ENCODE measurements around the gene ALG14. TPM values are rescaled to one million over a fixed set of nuclear protein-coding genes. Genes with fewer than 3 reads are reported as not detected.
"Not testable (repeated sequence)": the region's sequence is repeated elsewhere in the genome, so short reads cannot be mapped to it uniquely, and the experiment has no call there.

ALG14 gene
- total RNA-seq, 1 experiment from 2014 or later, result 1.4 TPM

DNA sequence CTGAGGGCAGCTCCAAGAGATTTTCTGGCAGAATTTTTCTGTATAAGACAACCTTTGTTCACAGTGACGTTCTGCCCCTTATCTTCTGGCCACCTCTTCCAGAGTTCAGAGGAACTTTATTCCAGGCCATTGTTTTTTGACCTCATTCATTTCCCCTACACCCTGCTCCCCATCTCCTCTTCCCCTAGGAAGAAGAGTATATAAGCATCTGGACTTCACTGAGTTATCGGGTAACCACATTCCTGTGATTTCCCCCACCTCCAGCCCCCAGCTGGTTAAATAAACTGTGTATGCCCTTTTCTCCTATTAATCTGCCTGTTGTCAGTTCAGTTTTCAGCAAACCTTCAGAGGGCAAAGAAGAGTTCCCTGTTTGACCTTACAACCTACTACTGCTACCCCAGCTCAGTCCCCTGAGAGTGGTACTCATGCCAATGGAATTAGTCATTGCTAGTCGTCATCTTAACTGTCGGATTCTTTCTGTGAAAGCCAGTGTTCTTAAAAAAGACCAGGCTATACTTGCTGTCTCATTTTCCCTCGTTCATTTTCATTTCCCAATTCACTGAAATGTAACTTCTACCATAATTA is 14.3 kb upstream of the ALG14 start:
- peak; percentile 77 for DNase-seq (ENCODE audit: low spot score)

DNA sequence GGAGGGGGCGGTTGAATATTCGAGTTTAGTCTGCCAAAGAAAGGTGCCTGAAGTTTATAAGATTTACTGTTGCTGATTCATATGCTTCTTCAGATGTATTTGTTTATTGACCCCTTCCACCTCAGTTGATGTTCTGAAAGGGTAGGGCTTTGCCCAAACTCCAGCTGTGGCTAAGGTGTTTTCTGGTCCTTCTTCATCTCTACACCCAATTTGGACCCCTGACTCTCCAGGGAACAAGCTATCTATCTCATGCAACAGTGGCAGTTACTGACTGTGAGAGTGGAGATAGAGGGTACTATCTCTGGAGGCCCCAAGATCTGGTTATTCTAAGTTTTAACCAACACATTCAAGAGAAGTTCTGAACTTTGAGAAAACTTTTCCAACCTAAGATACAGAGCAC is 12.6 kb upstream of the ALG14 start:
- no peak for DNase-seq (ENCODE audit: low spot score)

DNA sequence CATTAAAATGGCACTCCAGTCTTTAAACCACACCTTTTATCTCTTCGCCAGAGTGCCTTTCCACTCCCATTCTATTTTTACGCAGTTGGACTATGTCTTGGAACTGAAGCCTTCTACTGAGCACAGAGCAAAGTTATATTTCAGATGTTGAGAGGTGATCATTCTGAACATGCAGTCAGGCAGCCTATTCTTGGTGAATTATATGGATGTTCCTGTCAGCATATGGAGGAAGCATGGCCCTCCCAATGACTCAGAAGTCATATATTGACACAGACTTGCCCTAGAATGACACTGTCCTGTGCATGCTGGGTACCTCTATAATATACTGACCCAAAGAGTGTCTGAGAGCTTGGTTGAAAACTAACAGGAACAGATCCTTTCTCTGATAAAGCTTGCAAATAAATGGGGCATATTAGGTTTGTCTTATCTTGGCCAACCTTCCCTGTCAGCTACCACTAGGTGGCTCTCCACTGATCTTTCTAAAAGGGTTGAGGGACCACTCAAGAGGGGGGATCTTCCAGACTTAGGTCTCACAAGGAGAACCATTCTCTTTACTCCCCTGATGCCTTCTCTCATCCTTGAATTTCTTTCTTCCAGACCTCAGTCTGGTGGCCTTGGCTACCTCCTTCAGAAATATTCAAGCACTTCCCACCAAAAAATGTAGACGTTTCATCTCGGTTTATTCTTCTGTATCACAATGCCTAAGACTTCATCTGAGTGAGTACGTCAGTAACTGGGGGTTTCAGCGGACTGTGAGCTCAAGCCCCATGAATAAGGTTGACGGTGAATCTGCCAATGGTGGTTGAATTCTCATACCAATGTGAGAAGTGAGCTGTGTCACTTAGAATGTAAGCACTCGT is 11.8 kb upstream of the ALG14 start:
- DNase-seq (ENCODE audit: low spot score), result peak; percentile 8

DNA sequence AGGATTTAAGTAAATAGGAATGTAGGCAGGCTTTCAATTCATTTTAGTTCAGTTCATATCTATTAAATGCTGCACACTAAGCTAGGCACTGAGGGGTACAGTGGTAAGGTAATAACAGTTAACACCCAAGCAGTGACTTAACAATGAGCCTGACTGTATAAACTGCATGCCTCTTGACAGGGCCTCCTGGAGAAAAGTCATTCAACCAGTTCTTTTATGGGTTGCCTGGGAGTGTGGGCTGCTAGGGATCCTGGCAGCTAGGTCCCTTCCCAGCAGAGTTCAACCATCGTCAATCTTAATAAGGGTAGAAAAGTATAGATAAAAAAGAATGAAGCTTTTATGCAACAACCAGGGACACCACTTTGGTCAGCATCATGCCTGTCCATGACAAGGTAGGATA is 8.1 kb upstream of the ALG14 start:
- DNase-seq (ENCODE audit: low spot score), result no peak

- DNase-seq (ENCODE audit: low spot score), result no peak
These were observed 7.7 kb upstream of the ALG14 start for GRCh38 chr1:95080446-95080845.

- no peak for DNase-seq (ENCODE audit: low spot score)
These were observed 3.3 kb upstream of the ALG14 start for GRCh38 chr1:95076034-95076433.

- DNase-seq (ENCODE audit: low spot score), result no peak
These were observed 695 bp upstream of the ALG14 start for GRCh38 chr1:95073446-95073845.

- DNase-seq (ENCODE audit: low spot score), result no peak
These were observed 634 bp downstream of the ALG14 start for GRCh38 chr1:95072117-95072516.

GRCh38 chr1:95071539-95071938 is 1.2 kb downstream of the ALG14 start:
- DNase-seq (ENCODE audit: low spot score), result no peak

DNA sequence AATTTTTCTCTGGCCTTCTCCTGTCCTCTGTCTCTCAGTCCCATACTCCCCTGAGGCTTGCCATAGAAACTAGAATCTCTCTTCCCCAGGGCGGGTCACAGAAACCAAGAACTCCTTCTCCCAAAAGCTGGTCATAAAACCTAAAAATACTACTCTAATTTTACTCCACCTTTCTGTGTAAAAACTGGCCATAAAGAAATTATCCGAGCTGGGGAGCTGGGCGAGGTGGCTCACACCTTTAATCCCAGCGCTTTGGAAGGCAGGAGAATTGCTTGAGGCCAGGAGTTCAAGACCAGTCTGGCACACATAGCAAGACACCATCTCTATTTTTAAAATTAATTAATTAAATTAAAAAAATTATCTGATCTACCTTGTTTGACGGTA is 3.0 kb downstream of the ALG14 start:
- DNase-seq (ENCODE audit: low spot score), result no peak

DNA sequence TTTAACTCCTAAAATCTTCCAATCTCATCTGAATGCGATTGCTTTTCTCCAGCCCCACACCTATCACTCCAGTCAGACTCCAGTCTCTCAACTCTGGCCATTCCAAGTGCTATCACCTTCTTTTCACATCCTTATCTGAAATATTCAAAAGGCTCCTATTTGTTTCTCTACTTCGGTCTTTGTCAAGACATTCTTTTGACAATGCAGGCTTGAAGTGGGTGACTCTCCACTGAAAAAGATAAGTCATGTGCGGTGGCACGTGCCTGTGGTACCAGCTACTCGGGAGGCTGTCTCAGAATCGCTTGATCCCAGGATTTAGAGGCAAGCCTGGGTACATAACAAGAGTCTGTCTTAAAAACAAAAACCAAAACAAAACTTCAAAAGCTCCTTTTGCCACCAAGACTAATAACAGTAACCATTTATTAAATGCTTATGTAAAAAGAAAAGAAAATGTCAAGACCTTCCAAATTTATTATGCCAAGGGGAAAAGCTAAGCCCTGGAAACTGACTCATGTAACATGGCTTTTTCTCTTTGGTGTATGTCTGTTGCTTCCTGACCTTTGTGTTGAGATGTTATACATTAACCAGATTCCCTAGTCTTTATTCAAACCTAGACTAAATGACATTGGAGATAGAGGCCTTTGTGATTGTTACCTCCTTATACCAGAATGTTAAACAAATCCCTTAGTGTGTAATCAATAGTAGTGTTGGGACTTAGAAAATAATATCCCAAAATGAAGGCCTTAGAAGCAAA is 3.6 kb downstream of the ALG14 start:
- no peak for DNase-seq (ENCODE audit: low spot score)

GRCh38 chr1:95067568-95067967 is 5.2 kb downstream of the ALG14 start:
- no peak for DNase-seq (ENCODE audit: low spot score)

DNA sequence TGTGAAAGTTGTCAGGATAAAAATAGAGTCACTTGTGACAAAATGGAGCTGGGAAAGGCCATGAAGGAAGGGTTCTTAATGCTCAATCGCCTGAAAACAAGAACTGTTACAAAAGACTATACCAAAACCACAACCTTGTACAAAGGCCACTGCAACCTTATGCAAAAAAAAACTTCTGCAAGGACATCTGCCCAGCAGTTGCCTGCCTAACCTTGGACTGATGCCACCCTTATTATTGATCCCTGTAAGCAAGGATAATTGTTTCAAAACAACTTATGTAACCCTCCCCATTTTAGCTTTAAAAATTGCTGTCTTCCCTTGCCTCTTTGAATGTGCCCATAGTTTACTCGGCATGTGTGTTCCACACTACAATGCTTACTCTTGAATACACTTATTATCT is 5.7 kb downstream of the ALG14 start:
- DNase-seq (ENCODE audit: low spot score), result no peak

DNA sequence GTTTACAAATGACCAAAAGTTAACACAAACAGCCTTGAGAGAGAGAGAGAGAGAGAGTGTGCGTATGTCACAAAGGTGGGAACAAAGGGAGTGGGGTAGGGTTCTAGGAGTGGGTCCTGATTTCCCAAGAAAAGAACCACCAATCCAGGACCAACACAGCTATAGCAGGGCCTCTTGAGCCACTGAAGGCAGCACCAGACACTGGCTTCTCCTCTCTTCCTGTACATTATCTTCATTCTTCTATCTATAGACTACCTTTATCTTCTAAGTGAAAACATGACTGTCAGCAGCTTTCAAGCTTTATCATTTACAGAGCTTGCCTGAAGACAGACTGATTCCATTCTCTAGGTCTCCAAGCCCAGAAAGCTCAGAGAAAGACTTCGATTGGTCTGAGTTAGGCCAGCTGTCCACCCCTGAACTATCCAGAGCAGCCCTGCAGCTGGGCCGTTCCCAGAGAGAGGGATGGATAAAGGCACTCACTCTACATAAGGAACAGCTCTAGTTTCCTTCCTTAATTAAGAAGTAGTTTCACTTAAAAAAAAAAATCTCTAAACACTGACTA is 11.2 kb downstream of the ALG14 start:
- no peak for DNase-seq (ENCODE audit: low spot score)

GRCh38 chr1:95058974-95059373 is 13.8 kb downstream of the ALG14 start:
- DNase-seq (ENCODE audit: low spot score), result no peak

GRCh38 chr1:95057351-95057750 is 15.4 kb downstream of the ALG14 start:
- DNase-seq (ENCODE audit: low spot score), result no peak

GRCh38 chr1:95049935-95050334 is 22.8 kb downstream of the ALG14 start:
- DNase-seq (ENCODE audit: low spot score), result no peak

GRCh38 chr1:95048317-95048716 is 24.4 kb downstream of the ALG14 start:
- no peak for DNase-seq (ENCODE audit: low spot score)

DNA sequence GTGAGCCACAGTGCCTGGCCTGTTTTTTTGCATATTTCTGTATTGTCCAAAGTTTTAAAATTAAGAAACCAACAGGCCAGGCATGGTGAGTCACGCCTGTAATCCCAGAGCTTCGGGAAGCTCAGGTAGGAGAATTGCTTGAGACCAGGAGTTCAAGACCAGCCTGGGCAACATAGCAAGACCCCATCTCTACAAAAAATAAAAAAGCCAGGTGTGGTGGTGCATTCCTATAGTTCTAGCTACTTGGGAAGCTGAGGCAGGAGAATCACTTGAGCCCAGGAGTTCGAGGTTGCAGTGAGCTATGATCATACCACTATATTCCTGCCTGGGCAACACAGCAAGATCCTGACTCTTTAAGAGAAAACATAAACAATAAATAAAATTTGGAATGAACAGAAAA is 25.1 kb downstream of the ALG14 start:
- not testable (repeated sequence) for DNase-seq (ENCODE audit: low spot score)

DNA sequence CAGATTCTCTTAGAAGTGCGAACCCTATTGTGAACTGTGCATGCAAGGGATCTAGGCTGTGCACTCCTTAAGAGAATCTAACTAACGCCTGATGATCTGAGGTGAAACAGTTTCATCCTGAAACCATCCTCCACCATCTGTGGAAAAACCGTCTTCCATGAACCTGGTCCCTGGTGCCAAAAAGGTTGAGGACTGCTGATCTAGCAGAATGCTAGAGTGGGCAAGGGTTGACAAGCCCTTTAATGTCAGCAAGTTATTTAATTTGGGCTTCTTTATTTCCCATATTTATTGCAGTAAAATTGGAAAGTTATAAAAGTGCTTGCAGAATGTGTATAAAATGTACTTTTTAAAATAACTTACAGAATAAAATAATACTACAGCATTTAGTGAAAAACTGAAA is 26.4 kb downstream of the ALG14 start:
- DNase-seq (ENCODE audit: low spot score), result no peak

DNA sequence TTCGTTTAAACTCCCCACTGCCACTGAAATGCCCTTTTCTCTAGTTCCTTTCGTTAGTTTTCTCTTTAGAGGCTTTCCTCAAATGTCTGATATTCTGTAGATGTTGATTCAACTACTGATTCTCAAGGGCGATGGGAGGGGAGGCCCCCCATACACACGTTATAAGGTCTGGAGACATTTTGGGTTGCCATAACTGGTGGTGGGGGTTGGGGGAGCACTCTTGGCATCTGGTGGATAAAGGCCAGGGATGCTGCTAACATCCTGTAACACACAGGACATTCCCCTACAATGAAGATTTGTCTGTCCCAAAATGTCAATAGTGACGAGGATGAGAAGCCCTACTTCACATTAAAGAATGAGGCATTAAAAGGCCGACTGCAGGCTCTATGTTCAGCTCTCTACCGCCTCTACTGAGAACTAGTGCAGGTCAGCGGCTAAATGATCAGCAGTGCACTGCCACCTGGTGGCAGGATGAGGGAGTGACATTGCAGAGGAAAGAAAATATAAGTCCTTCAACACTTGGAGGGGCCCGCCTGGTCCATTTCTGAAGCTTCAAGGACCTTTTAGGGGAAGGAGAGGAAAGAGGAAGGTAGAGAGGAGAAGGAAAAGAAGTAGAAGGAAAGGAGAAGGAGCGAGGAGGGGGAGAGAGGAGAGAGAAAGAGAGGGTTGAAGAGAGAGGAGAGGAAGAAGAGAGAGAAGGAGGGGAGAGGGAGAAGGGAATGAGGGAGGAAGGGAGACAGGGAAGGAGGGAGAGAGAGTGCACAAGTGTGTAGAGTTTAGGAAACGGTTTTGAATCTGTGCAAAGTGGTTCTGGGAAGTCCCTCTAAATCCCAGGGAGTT is 29.4 kb downstream of the ALG14 start:
- peak; percentile 71 for DNase-seq (ENCODE audit: low spot score)

DNA sequence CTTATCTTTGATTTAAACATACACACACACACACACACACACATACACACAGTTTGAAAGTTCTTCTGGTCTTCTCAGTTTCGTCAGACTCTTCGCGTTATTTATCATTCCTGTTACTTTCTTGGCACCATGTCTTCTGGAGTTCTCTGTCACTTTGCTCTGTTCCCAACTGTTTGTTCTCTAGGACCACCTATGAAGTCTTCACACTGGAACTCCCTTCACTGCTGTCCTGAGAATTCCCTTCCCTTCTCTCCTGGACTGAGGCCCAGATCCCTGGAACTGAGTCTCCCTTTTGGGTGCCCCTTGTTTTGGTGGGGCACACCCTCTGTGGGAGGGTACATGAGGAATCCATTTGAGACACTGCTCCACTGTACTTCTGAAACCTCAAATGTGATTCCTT is 30.5 kb downstream of the ALG14 start:
- no peak for DNase-seq (ENCODE audit: low spot score)

Data from H4 (cell line).